SK-N-SH (cell line): ENCODE results near the gene BAG1. TPM values are rescaled to one million over a fixed set of nuclear protein-coding genes. Genes with fewer than 3 reads are reported as not detected.

Source experiments
- CTCF ChIA-PET: fragments of 300-600, 350-600 bp; formaldehyde crosslinking; extraction: SDS; loops from one replicate; lab custom pipeline; 2021; lab: Yijun Ruan, JAX
- POLR2A ChIA-PET: fragments of 350-600 bp; sonication (Branson Sonifier 250); formaldehyde crosslinking; extraction: SDS; loops from one replicate; lab custom pipeline; 2020; ENCODE audit warnings: antibody characterized with exemption, inconsistent platforms; lab: Yijun Ruan, JAX
- DNase-seq: peaks from one replicate; pipeline ENCODE4 v3.0.0; 2012
- H2AFZ ChIP-seq: fragments of 200-600 bp; sonication (generic); 2 replicates; pipeline ENCODE4 v1.8.1; 2016; ENCODE audit warnings: antibody characterized with exemption, mild to moderate bottlenecking, low read depth
- H3F3A ChIP-seq: fragments of 200-600 bp; sonication (generic); replicated peaks from 2 replicates; pipeline ENCODE3; 2016; ENCODE audit warnings: antibody characterized with exemption, mild to moderate bottlenecking; ENCODE audit not compliant: insufficient read depth
- H3K27ac ChIP-seq, 2 experiments: fragments of 200-500 bp in 1 of 2; fragments of 200-600 bp in 1 of 2; sonication (Bioruptor generic) in 1 of 2; sonication (generic), shearing (Covaris generic) in 1 of 2; 2 replicates each; pipeline versions ENCODE4 v1.5.1 to v1.6.1; 2014 to 2016; ENCODE audit warnings: low read depth in 2 of 2, inconsistent platforms in 1 of 2, low read length in 1 of 2, mild to moderate bottlenecking in 1 of 2, mixed read lengths in 1 of 2
- H3K27me3 ChIP-seq: fragments of 200-600 bp; sonication (generic), shearing (Covaris generic); 2 replicates; pipeline ENCODE4 v1.6.1; 2016; ENCODE audit warnings: mixed run types; ENCODE audit not compliant: insufficient read depth
- H3K36me3 ChIP-seq, 2 experiments: fragments of 200-500 bp in 1 of 2; fragments of 200-600 bp in 1 of 2; sonication (Bioruptor generic) in 1 of 2; sonication (generic) in 1 of 2; replicated peaks in 1 of 2; 2 replicates each; pipeline versions ENCODE3 to v1.5.1; 2014 to 2016; ENCODE audit warnings: low read length in 1 of 2, mild to moderate bottlenecking in 1 of 2; ENCODE audit not compliant: insufficient read depth in 2 of 2, control insufficient read depth in 1 of 2
- H3K4me1 ChIP-seq, 2 experiments: fragments of 200-500 bp in 1 of 2; fragments of 200-600 bp in 1 of 2; sonication (Bioruptor generic) in 1 of 2; sonication (generic), shearing (Covaris generic) in 1 of 2; 2 replicates each; pipeline versions ENCODE4 v1.5.1 to v1.6.1; 2014 to 2016; ENCODE audit warnings: low read depth in 1 of 2, low read length in 1 of 2, mixed run types in 1 of 2; ENCODE audit not compliant: insufficient read depth in 2 of 2, control insufficient read depth in 1 of 2
- H3K4me2 ChIP-seq: fragments of 200-600 bp; sonication (generic), shearing (Covaris generic); 2 replicates; pipeline ENCODE4 v1.6.1; 2017; ENCODE audit warnings: mixed run types
- H3K4me3 ChIP-seq, 2 experiments: fragments of 200-500 bp in 1 of 2; fragments of 200-600 bp in 1 of 2; sonication (Bioruptor generic) in 1 of 2; sonication (generic), shearing (Covaris generic) in 1 of 2; 2 replicates each; pipeline versions ENCODE4 v1.5.1 to v1.8.1; 2014 to 2016; ENCODE audit warnings: low read depth in 2 of 2, inconsistent platforms in 1 of 2, low read length in 1 of 2, mild to moderate bottlenecking in 1 of 2, mixed read lengths in 1 of 2, moderate library complexity in 1 of 2
- H3K79me2 ChIP-seq: fragments of 200-600 bp; sonication (generic); 2 replicates; pipeline ENCODE4 v1.8.1; 2017; ENCODE audit warnings: mild to moderate bottlenecking; ENCODE audit not compliant: insufficient read depth
- H3K9ac ChIP-seq: fragments of 200-600 bp; sonication (generic); 2 replicates; pipeline ENCODE4 v1.6.1; 2017; ENCODE audit warnings: mixed run types
- H3K9me2 ChIP-seq: fragments of 200-600 bp; sonication (generic); 2 replicates; pipeline ENCODE4 v1.6.1; 2017; ENCODE audit warnings: mixed run types
- H3K9me3 ChIP-seq: fragments of 200-600 bp; sonication (generic); 2 replicates; pipeline ENCODE4 v1.6.1; 2017; ENCODE audit warnings: mixed run types, mild to moderate bottlenecking, moderate library complexity
- H4K20me1 ChIP-seq: fragments of 200-600 bp; sonication (generic); 2 replicates; pipeline ENCODE4 v1.6.1; 2017; ENCODE audit warnings: mild to moderate bottlenecking, mixed run types; ENCODE audit not compliant: insufficient read depth
- ELF1 ChIP-seq: IDR thresholded peaks from 2 replicates; pipeline ENCODE4 v1.4.0; 2012
- EP300 ChIP-seq, 2 experiments: IDR thresholded peaks; 2 replicates each; pipeline versions ENCODE4 v1.4.0 to v1.6.1; 2012; ENCODE audit warnings: borderline replicate concordance in 1 of 2, low read depth in 1 of 2, low read length in 1 of 2
- MEF2A ChIP-seq: IDR thresholded peaks from 2 replicates; pipeline ENCODE4 v1.4.0; 2012; ENCODE audit warnings: low read depth, borderline replicate concordance
- NRF1 ChIP-seq: IDR thresholded peaks from 2 replicates; pipeline ENCODE4 v1.6.1; 2012; ENCODE audit warnings: low read depth, mild to moderate bottlenecking, low read length
- POLR2AphosphoS5 ChIP-seq: IDR thresholded peaks from 2 replicates; pipeline ENCODE4 v1.6.1; 2012; ENCODE audit warnings: low read depth, low read length
- RCOR1 ChIP-seq: fragments of 150-350 bp; IDR thresholded peaks from 2 replicates; pipeline ENCODE4 v1.6.1; 2017; ENCODE audit warnings: antibody characterized with exemption, low read length
- REST ChIP-seq: IDR thresholded peaks from 2 replicates; pipeline ENCODE4 v1.6.1; 2012; ENCODE audit warnings: mild to moderate bottlenecking, low read depth, low read length, moderate library complexity
- SMC3 ChIP-seq: IDR thresholded peaks from 2 replicates; pipeline ENCODE4 v1.6.1; 2012; ENCODE audit warnings: low read depth, low read length, improper control_type of control experiment
- TCF12 ChIP-seq: IDR thresholded peaks from 2 replicates; pipeline ENCODE4 v1.4.0; 2012
- TEAD4 ChIP-seq: IDR thresholded peaks from 2 replicates; pipeline ENCODE4 v1.4.0; 2012; ENCODE audit warnings: mild to moderate bottlenecking, borderline replicate concordance; ENCODE audit not compliant: insufficient read depth
- YY1 ChIP-seq: IDR thresholded peaks from 2 replicates; pipeline ENCODE4 v1.4.0; 2012; ENCODE audit warnings: low read depth, mild to moderate bottlenecking
- ZBTB33 ChIP-seq: IDR thresholded peaks from 2 replicates; pipeline ENCODE4 v1.4.0; 2012; ENCODE audit warnings: low read depth, borderline replicate concordance
- WGBS: methylation state at CpG from one replicate; pipeline ENCODE4 v1.1.6; 2017; ENCODE audit warnings: low lambda C conversion rate; 5-methylcytosine and 5-hydroxymethylcytosine counted together
- polyA plus RNA-seq, 3 experiments: library from polyadenylated mRNA; depleted of rRNA; stranded (reverse); fragments of >200 nt; gene quantifications; 2 replicates each; pipeline ENCODE4 v1.2.3, GENCODE V29; 2012

Gene BAG1
- polyA plus RNA-seq, 1 of the 3 experiments (the other 2 are of a cell fraction) = 49.9 TPM

- no peak for TF ChIP-seq MEF2A
Measured at GRCh38 chr9:33246269-33246860, 18.1 kb downstream of the BAG1 start (continued).

GRCh38 chr9:33245341-33245740, 19.2 kb downstream of the BAG1 start:
- no peak overlapping the region for H3K4me3 ChIP-seq
- H3K4me2 ChIP-seq = no peak overlapping the region
- H3K79me2 ChIP-seq = no peaks in the 10 kb centered on the region
- no peaks in the 10 kb centered on the region for H3K27me3 ChIP-seq
- WGBS = 100% methylated on average over 2 of the region's 2 CpGs
- CTCF ChIA-PET = interaction anchor here (0.9 kb wide), 1 partner anchor 20 kb away, joined by 3 read pairs; no protein-coding TSS in a partner anchor
- H3K9ac ChIP-seq = no peak overlapping the region
- DNase-seq = no peak
- no peak overlapping the region for H3K27ac ChIP-seq
- H3K9me3 ChIP-seq = no peaks in the 10 kb centered on the region
- peaks cover 0 to 4% of the 10 kb centered on the region in 2 experiments; a peak in 1 of 4 replicates for H3K4me1 ChIP-seq
- no peaks in the 10 kb centered on the region for H3K9me2 ChIP-seq
- no peak overlapping the region for H2AFZ ChIP-seq
- no peaks in the 10 kb centered on the region for H3F3A ChIP-seq
- no peak for TF ChIP-seq ZBTB33
- TF ChIP-seq YY1 = no peak
- no peak for TF ChIP-seq EP300 (IDR thresholded peaks at IDR 0.05; ENCODE audit: borderline replicate concordance in 1 of 2, low read depth in 1 of 2, low read length in 1 of 2)
- no peaks in the 10 kb centered on the region for H4K20me1 ChIP-seq
- no peaks in the 10 kb centered on the region for H3K36me3 ChIP-seq
- POLR2A ChIA-PET = no interaction called here

GRCh38 chr9:33244137-33244784, 20.2 kb downstream of the BAG1 start:
- H3K79me2 ChIP-seq = no peaks in the 10 kb centered on the region
- no peak overlapping the region for H2AFZ ChIP-seq
- H3K27me3 ChIP-seq = no peaks in the 10 kb centered on the region
- H3K4me1 ChIP-seq = peaks cover 0 to 14% of the 10 kb centered on the region in 2 experiments; a peak in 1 of 4 replicates
- H4K20me1 ChIP-seq = no peaks in the 10 kb centered on the region
- H3K9ac ChIP-seq = no peak overlapping the region
- H3K9me3 ChIP-seq = no peaks in the 10 kb centered on the region
- no peak overlapping the region for H3K4me3 ChIP-seq
- no peak for TF ChIP-seq REST
- TF ChIP-seq NRF1 = no peak
- TF ChIP-seq RCOR1 = no peak
- no peak for TF ChIP-seq TEAD4
- no peak for TF ChIP-seq ELF1
- no peak for TF ChIP-seq POLR2AphosphoS5
- no peak for TF ChIP-seq TCF12
- no peak for TF ChIP-seq SMC3
- no peaks in the 10 kb centered on the region for H3F3A ChIP-seq
- ChIA-PET CTCF (no interaction called here), POLR2A (no interaction called here)
- no peaks in the 10 kb centered on the region for H3K9me2 ChIP-seq
- no peak overlapping the region for H3K4me2 ChIP-seq
- 90% methylated on average over 7 of the region's 9 CpGs for WGBS
- H3K36me3 ChIP-seq = no peaks in the 10 kb centered on the region
- no peak for DNase-seq
- no peak overlapping the region for H3K27ac ChIP-seq
